CD4-positive, CD25-positive, alpha-beta regulatory T cell (primary cell): ENCODE measurements around the gene SORCS1. TPM values are rescaled to one million over a fixed set of nuclear protein-coding genes. Genes with fewer than 3 reads are reported as not detected.

ENCODE experiments used
- ATAC-seq, 2 donors: fragments of 150-1000 bp; cut with Tn5 transposase; one replicate each; pipeline ENCODE4 v1.10.0; 2021; ENCODE audit warnings: low read depth in 2 of 2, moderate number of reproducible peaks in 2 of 2, moderate library complexity in 1 of 2
- DNase-seq, 3 donors: peaks; one replicate each; pipeline versions ENCODE4 v3.0.0 to v3.0.0-alpha.2; 2012 to 2022; ENCODE audit warnings: mixed read lengths in 1 of 3
- H3K27ac ChIP-seq: one replicate; pipeline ENCODE4 v1.7.0; 2013; ENCODE audit warnings: mild to moderate bottlenecking, low read length; ENCODE audit not compliant: insufficient read depth, poor library complexity, severe bottlenecking
- H3K27me3 ChIP-seq: one replicate; pipeline ENCODE4 v1.7.0; 2013; ENCODE audit warnings: low read length; ENCODE audit not compliant: control insufficient read depth, insufficient read depth
- H3K36me3 ChIP-seq: one replicate; pipeline ENCODE4 v1.7.0; 2013; ENCODE audit warnings: mild to moderate bottlenecking, low read length, moderate library complexity; ENCODE audit not compliant: control insufficient read depth, insufficient read depth
- H3K4me1 ChIP-seq: 2 replicates; pipeline ENCODE4 v1.7.0; 2013; ENCODE audit warnings: mild to moderate bottlenecking, low read length; ENCODE audit not compliant: insufficient read depth, control insufficient read depth, poor library complexity, severe bottlenecking
- H3K4me3 ChIP-seq: one replicate; pipeline ENCODE4 v1.7.0; 2013; ENCODE audit warnings: low read depth, mild to moderate bottlenecking, low read length, moderate library complexity
- H3K9me3 ChIP-seq, 2 experiments: 1 replicate in 1 of 2; 2 replicates in 1 of 2; pipeline ENCODE4 v1.7.0; 2013; ENCODE audit warnings: low read length in 2 of 2, mild to moderate bottlenecking in 1 of 2, moderate library complexity in 1 of 2; ENCODE audit not compliant: control insufficient read depth in 2 of 2
- H3K27ac Mint-ChIP-seq, 3 donors: one replicate each; pipeline ENCODE4 v1.8.0; 2020 to 2022; ENCODE audit warnings: mild to moderate bottlenecking in 3 of 3, mixed read lengths in 3 of 3, moderate library complexity in 2 of 3
- H3K27me3 Mint-ChIP-seq: one replicate; pipeline ENCODE4 v1.8.0; 2022; ENCODE audit warnings: mild to moderate bottlenecking, mixed read lengths
- H3K36me3 Mint-ChIP-seq: one replicate; pipeline ENCODE4 v1.8.0; 2020; ENCODE audit warnings: mixed read lengths
- H3K4me1 Mint-ChIP-seq, 4 donors: one replicate each; pipeline ENCODE4 v1.8.0; 2020 to 2022; ENCODE audit warnings: mixed read lengths in 4 of 4, mild to moderate bottlenecking in 1 of 4
- H3K4me3 Mint-ChIP-seq, 4 donors: one replicate each; pipeline ENCODE4 v1.8.0; 2020 to 2022; ENCODE audit warnings: mild to moderate bottlenecking in 4 of 4, mixed read lengths in 4 of 4, moderate library complexity in 3 of 4
- H3K9me3 Mint-ChIP-seq, 7 donors: one replicate each; pipeline ENCODE4 v1.8.0; 2020 to 2022; ENCODE audit warnings: mixed read lengths in 7 of 7, mild to moderate bottlenecking in 3 of 7, moderate library complexity in 2 of 7
- polyA plus RNA-seq, 4 donors: library from polyadenylated mRNA; unstranded; fragments of 300-500 nt; fragmentation: Illumina TruSeq; gene quantifications; one replicate each; pipeline ENCODE4 v1.2.3, GENCODE V29; 2021
- total RNA-seq: library from RNA; stranded (reverse); gene quantifications from one replicate; pipeline ENCODE4 v1.2.3, GENCODE V29; 2022

Gene SORCS1
- total and polyA plus RNA-seq, 5 donors from 2014 or later = not detected

DNA sequence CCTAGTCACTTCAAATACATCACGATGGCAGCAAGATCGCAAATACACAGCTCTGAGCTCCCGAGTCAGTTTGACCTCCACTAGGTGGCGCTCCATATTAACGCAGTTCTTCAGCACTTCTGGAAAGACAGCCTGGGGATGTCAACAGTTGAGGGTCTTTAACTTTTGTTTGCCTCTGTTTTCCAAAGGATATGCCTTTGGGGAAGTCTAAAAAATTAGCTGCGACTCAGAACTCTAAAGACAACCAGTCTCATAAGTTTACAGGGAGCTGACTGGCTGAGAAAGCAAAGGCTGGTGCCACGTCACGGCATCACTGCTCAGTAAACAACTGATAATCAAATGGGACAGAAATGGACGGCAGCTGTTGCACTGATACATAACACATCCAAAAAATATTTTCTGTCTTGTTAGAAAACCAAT, 458.8 kb downstream of the SORCS1 start:
- ATAC-seq (no peak), DNase-seq (peak in 1 of 3 donors; percentile 36)

GRCh38 chr10:106696239-106696638, 468.3 kb downstream of the SORCS1 start:
- Mint-ChIP-seq H3K27me3 (no peaks in the 10 kb centered on the region), H3K27ac (no peak overlapping the region)

More for the DNA sequence above, 458.8 kb downstream of the SORCS1 start:
- Mint-ChIP-seq H3K27me3 (no peaks in the 10 kb centered on the region), H3K9me3 (peaks cover 0 to 4% (median under 1%) of the 10 kb centered on the region in 7 donors), H3K27ac (no peak overlapping the region), H3K4me1 (no peaks in the 10 kb centered on the region), H3K4me3 (no peak overlapping the region), H3K36me3 (no peaks in the 10 kb centered on the region)
- H3K36me3 ChIP-seq = no peaks in the 10 kb centered on the region
- no peak overlapping the region for H3K4me3 ChIP-seq
- H3K27me3 ChIP-seq = no peaks in the 10 kb centered on the region
- no peaks in the 10 kb centered on the region for H3K9me3 ChIP-seq
- no peaks in the 10 kb centered on the region for H3K4me1 ChIP-seq
- H3K27ac ChIP-seq = no peak overlapping the region

GRCh38 chr10:106694696-106695095, 469.8 kb downstream of the SORCS1 start:
- no peak for ATAC-seq
- Mint-ChIP-seq H3K27ac (no peak overlapping the region), H3K36me3 (no peaks in the 10 kb centered on the region), H3K4me1 (no peaks in the 10 kb centered on the region), H3K4me3 (no peak overlapping the region), H3K27me3 (no peaks in the 10 kb centered on the region), H3K9me3 (peaks cover 0 to 6% (median 0%) of the 10 kb centered on the region in 7 donors)
- no peaks in the 10 kb centered on the region for H3K9me3 ChIP-seq
- no peak overlapping the region for H3K27ac ChIP-seq
- no peaks in the 10 kb centered on the region for H3K36me3 ChIP-seq
- no peaks in the 10 kb centered on the region for H3K27me3 ChIP-seq
- H3K4me3 ChIP-seq = no peak overlapping the region
- DNase-seq = no peak
- no peaks in the 10 kb centered on the region for H3K4me1 ChIP-seq

More at GRCh38 chr10:106696239-106696638, 468.3 kb downstream of the SORCS1 start:
- H3K27me3 ChIP-seq = no peaks in the 10 kb centered on the region
- DNase-seq (no peak), ATAC-seq (no peak)
- Mint-ChIP-seq H3K9me3 (peaks cover 0 to 4% (median 0%) of the 10 kb centered on the region in 7 donors), H3K4me1 (no peaks in the 10 kb centered on the region), H3K36me3 (no peaks in the 10 kb centered on the region), H3K4me3 (no peak overlapping the region)
- no peaks in the 10 kb centered on the region for H3K9me3 ChIP-seq
- no peak overlapping the region for H3K27ac ChIP-seq
- H3K36me3 ChIP-seq = no peaks in the 10 kb centered on the region
- H3K4me1 ChIP-seq = no peaks in the 10 kb centered on the region
- H3K4me3 ChIP-seq = no peak overlapping the region

GRCh38 chr10:106682175-106682574, 482.3 kb downstream of the SORCS1 start:
- peaks cover 2 to 16% (median 6%) of the 10 kb centered on the region in 7 donors for H3K9me3 Mint-ChIP-seq
- no peaks in the 10 kb centered on the region for H3K4me1 Mint-ChIP-seq
- no peak overlapping the region for H3K27ac Mint-ChIP-seq
- ATAC-seq = no peak
- no peak for DNase-seq
- no peak overlapping the region for H3K4me3 ChIP-seq
- H3K36me3 Mint-ChIP-seq = no peaks in the 10 kb centered on the region
- H3K4me3 Mint-ChIP-seq = no peak overlapping the region
- H3K27me3 Mint-ChIP-seq = no peaks in the 10 kb centered on the region
- H3K27ac ChIP-seq = no peak overlapping the region
- H3K27me3 ChIP-seq = no peaks in the 10 kb centered on the region
- H3K4me1 ChIP-seq = no peaks in the 10 kb centered on the region
- H3K36me3 ChIP-seq = no peaks in the 10 kb centered on the region
- no peaks in the 10 kb centered on the region for H3K9me3 ChIP-seq

DNA sequence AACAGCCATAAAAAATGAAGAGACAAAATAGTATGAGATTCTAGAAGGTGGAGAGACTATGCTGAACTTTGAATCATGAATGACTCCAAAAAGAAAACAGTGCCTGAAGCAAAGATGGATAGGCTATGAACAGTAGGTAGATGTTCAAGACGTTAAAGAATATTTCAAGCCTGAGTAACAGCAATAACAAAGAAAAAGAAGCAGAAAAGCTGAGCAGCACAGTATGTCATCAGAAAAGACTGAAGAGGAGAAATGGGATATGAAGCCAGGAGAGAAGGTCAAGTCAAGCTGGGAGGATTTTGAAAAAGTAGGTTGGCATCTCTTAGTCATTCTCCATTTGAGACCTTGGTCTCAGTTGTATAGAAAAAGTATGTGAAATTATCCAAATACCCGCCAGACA, 484.4 kb downstream of the SORCS1 start:
- H3K27ac ChIP-seq = no peak overlapping the region
- no peaks in the 10 kb centered on the region for H3K27me3 ChIP-seq
- no peaks in the 10 kb centered on the region for H3K27me3 Mint-ChIP-seq
- no peaks in the 10 kb centered on the region for H3K36me3 ChIP-seq
- no peaks in the 10 kb centered on the region for H3K4me1 Mint-ChIP-seq
- ATAC-seq (no peak), DNase-seq (no peak)
- no peaks in the 10 kb centered on the region for H3K4me1 ChIP-seq
- H3K9me3 ChIP-seq = no peaks in the 10 kb centered on the region
- H3K27ac Mint-ChIP-seq = no peak overlapping the region
- H3K36me3 Mint-ChIP-seq = no peaks in the 10 kb centered on the region
- no peak overlapping the region for H3K4me3 Mint-ChIP-seq
- H3K9me3 Mint-ChIP-seq = peaks cover 0 to 33% (median 13%) of the 10 kb centered on the region in 7 donors
- no peak overlapping the region for H3K4me3 ChIP-seq

GRCh38 chr10:106679314-106679713, 485.2 kb downstream of the SORCS1 start:
- Mint-ChIP-seq H3K4me1 (no peaks in the 10 kb centered on the region), H3K36me3 (no peaks in the 10 kb centered on the region), H3K27me3 (no peaks in the 10 kb centered on the region), H3K4me3 (no peak overlapping the region), H3K27ac (no peak overlapping the region), H3K9me3 (peaks cover 0 to 36% (median 15%) of the 10 kb centered on the region in 7 donors)
- Histone ChIP-seq H3K27me3 (no peaks in the 10 kb centered on the region), H3K36me3 (no peaks in the 10 kb centered on the region), H3K4me1 (no peaks in the 10 kb centered on the region), H3K4me3 (no peak overlapping the region), H3K27ac (no peak overlapping the region), H3K9me3 (no peaks in the 10 kb centered on the region)
- no peak for DNase-seq
- no peak for ATAC-seq

DNA sequence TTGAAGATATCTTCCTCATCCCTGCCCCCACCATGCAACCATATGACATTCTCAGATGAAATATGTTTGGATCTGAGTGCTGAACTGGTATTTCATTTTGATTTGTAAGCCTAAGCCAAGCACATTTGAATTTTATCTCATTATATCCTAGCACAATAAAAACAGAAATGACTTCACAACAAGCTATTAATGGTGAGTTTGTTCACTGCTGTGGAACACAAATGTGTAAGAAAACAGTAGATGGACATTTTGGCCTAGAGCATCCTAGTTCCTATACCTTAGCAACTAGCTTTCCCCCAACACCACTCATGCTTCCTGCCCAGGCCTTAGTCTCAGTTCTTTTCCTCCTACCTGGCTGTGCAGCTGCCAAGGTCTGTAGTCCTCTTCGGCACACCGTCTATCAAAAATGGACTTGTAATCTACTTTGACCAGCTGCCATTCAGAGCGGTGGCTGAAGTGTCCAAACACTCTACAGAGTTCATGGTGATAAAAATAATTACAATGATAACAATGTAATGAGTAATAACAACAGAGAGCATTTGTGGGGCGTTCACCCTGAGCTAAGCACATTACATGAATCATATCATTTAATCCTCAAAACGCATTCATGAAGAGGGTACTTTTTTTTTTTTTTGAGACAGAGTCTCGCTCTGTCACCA, 491.9 kb downstream of the SORCS1 start:
- no peaks in the 10 kb centered on the region for H3K4me1 Mint-ChIP-seq
- no peak overlapping the region for H3K27ac ChIP-seq
- H3K36me3 ChIP-seq = no peaks in the 10 kb centered on the region
- no peak overlapping the region for H3K4me3 ChIP-seq
- H3K27ac Mint-ChIP-seq = no peak overlapping the region
- no peaks in the 10 kb centered on the region for H3K27me3 ChIP-seq
- H3K36me3 Mint-ChIP-seq = no peaks in the 10 kb centered on the region
- H3K9me3 Mint-ChIP-seq = peaks cover 2 to 23% (median 11%) of the 10 kb centered on the region in 7 donors
- ATAC-seq (no peak), DNase-seq (no peak)
- no peaks in the 10 kb centered on the region for H3K4me1 ChIP-seq
- peaks cover 0 to 3% of the 10 kb centered on the region in 2 experiments for H3K9me3 ChIP-seq
- no peaks in the 10 kb centered on the region for H3K27me3 Mint-ChIP-seq
- no peak overlapping the region for H3K4me3 Mint-ChIP-seq

GRCh38 chr10:106661767-106662140, 502.8 kb downstream of the SORCS1 start:
- DNase-seq = no peak
- Mint-ChIP-seq H3K4me3 (no peak overlapping the region), H3K4me1 (no peaks in the 10 kb centered on the region), H3K27me3 (no peaks in the 10 kb centered on the region), H3K36me3 (no peaks in the 10 kb centered on the region), H3K27ac (no peak overlapping the region), H3K9me3 (peaks cover 0 to 10% (median 5%) of the 10 kb centered on the region in 7 donors)
- no peak for ATAC-seq
- H3K9me3 ChIP-seq = peaks cover 0 to 2% of the 10 kb centered on the region in 2 experiments
- H3K27me3 ChIP-seq = no peaks in the 10 kb centered on the region
- H3K4me3 ChIP-seq = no peak overlapping the region
- H3K27ac ChIP-seq = no peak overlapping the region
- H3K36me3 ChIP-seq = no peaks in the 10 kb centered on the region
- H3K4me1 ChIP-seq = no peaks in the 10 kb centered on the region
